ENCODE measurements around the gene UNC13A.
"Not testable (repeated sequence)": the region's sequence is repeated elsewhere in the genome, so short reads cannot be mapped to it uniquely, and the experiment has no call there.

Gene UNC13A

DNA sequence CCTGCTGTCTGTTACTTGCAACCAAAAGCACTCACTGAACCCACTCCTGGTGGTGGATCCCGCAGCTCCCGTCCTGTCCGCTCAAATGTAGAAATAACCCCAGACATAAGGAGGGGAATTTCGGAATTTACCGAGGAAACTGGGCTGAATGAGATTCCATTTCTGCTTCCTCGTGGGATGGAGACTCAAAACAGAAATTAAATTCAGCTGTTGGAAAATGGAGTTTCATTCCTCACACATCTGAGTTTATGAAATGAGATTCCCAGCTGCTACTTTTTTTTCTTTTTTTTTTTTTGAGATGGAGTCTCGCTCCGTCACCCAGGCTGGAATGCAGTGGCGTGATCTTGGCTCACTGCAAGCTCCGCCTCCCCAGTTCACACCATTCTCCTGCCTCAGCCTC is 88.4 kb downstream of the UNC13A start:
- DNase-seq = no peak

DNA sequence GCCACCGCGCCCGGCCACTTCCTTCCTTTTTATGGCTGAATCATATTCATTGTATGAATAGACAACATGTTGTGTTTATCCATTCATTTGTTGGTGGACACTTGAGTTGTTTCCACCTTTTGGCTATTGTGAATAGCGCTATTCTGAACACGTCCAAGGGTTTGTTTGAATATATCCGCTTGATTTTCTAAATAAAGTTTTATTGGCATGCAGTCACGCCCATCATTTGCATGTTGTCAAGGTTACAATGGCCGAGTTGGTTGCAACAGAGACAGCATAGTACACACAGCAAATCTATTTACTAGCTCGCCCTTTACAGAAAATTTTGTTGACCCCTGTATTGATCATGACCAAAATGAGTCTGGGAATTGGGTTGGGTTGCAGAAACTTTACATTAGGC is 89.2 kb downstream of the UNC13A start:
- no peak for DNase-seq

DNA sequence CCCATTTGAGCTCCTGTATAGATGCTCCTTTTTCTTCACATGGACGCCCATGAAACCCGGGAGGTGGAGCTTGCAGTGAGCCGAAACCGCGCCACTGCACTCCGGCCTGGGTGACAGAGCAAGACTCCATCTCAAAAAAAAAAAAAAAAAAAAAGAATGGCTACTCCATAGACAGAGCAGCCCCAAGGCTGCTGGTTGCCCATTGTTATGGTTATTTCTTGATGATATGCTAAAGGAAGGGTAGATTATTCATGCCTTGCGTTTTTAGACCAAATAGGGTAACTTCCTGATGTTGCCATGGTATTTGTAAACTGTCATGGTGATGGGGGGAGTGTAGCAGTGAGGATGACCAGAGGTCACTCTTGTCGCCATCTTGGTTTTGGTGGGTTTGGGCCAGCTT is 90.1 kb downstream of the UNC13A start:
- DNase-seq = not testable (repeated sequence)

DNA sequence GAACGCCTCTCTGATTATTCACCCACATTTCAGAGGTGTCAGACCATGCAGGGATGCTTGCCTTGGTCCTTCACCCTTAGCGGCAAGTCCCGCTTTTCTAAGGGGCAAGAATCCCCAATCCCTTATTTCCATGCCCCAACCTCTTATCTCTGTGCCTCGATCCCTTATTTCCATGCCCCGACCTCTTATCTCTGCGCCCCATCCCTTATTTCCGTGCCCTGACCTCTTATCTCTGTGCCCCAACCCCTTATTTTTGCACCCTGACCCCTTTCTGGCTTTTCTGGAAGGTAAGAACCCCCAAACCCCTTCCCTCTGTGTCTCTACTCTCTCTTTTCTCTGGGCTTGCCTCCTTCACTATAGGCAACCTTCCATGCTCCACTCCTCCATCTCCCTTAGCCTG is 93.9 kb downstream of the UNC13A start:
- not testable (repeated sequence) for DNase-seq

DNA sequence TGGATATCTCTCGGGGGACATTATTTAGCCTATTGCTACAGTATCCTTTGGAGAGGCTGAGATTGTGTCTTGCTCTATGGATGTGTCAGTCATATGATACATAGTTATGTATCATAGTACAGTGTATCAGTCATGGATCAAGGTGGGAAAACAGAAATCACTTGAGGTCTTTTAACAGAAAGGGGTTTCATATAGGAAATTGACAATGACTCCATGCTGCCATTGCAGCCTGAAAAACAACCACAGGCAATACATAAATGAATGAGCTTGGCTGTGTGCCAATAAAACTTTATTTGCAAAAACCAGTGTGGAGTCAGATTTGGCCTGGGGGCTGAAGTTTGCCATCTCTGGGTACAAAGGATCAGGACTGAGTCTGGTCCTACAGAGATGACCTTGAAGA is 97.3 kb downstream of the UNC13A start:
- no peak for DNase-seq

DNA sequence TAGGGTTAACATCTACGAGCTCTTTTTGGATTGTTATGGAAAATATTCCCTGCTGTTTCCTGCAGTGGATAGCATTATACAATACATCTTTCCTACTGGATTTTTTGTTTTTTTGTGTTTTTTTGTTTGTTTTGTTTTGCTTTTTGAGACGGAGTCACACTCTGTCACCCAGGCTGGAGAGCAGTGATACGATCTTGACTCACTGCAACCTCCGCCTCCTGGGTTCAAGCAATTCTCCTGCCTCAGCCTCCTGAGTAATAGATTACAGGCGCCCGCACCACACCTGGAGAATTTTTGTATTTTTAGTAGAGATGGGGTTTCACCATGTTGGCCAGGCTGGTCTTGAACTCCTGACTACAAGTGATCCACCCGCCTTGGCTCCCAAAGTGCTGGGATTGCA is 102.8 kb downstream of the UNC13A start:
- not testable (repeated sequence) for DNase-seq

DNA sequence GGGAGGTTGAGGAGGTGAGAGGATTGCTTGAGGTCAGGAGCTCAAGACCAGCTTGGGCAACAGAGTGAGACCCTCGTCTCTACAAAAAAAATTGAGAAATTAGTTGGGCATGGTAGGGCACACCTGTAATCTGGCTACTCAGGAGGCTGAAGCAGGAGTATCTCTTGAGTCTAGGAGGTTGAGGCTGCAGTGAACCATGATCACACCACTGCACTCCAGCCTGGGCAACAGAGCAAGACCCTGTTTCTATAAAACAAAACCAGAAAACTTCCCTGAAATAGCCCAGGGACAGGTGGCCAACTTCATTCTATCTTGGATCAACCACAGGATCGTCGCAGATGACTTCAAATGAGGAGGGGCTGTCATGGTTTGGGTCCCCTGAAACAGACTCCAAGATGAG is 104.0 kb downstream of the UNC13A start:
- DNase-seq = no peak

DNA sequence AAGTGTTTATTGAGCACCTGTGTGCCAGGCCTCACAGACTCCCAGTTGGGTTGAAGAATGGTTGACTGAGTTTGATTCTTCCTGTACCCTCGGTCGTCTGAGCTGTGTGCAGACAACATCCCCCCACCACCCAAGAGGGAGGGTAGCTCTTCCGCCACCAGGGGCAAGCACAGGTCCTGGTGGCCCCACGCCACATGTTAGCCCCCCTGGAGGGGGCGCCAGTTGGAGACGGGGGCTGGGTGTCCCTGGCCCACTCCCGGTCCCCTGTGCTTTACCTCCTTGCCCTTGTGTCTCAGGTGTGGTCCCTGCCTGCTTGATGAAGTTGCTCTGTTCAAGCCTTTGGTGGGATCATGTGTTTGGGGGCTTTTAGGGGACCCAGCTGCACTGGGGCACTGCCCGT is 105.5 kb downstream of the UNC13A start:
- no peak for DNase-seq

DNA sequence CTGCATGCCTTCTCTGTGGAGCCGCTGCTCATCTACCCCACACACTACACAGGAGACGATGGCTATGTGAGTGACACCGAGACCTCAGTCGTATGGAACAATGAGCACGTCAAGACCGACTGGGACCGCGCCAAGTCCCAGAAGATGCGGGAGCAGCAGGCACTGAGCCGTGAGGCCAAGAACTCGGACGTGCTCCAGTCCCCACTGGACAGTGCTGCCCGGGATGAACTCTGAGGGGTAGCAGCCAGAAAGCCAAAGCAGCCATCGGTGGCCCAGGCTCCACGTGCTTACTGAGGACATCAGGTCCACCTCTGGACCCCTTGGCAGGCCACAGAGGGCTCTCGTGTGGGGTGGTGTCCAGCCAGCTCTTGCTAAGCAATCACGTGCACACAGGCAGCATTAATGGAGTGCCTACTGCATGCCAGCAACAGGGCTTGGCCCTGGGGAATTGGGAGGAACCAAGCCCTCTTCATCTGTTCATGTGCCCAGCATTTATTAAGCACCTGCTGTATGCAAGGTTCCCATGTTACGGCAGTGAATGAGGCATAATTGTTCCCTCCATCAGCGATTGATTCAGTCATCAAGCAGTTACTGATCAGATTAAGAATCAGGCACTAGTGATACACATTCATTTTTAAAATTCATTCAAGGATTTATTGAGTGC is 106.8 kb downstream of the UNC13A start:
- no peak for DNase-seq

DNA sequence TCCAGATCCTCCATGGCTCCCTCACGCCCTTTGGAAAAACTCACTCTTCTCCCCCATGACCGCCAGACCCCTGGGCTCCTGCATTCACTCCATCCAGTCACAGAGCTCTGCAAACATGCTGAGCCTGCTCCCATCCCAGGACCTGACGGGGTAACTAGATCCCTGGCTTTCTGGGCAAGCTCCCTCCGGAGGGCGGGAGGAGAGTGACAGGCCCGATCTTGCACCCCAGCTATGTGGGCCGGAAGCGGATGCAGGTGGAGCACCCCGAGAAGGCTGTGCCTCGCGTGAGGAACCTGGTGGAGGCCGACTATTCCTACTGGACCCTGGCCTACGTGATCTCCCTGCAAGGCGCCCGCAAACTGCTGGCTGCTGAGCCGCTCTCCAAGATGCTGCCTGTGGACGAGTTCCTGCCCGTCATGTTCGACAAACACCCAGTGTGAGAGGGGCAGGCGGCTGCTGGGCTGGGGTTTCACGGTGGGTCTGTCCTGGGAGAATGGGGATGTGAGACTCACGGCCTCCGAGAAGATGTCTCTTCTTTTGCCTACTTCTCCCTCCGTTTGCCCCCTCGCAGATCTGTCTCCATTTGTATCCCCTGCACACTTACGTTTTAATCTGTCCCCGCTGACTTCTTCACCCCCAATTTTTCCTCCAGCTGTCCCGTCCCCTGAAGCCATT is 107.5 kb downstream of the UNC13A start:
- no peak for DNase-seq

DNA sequence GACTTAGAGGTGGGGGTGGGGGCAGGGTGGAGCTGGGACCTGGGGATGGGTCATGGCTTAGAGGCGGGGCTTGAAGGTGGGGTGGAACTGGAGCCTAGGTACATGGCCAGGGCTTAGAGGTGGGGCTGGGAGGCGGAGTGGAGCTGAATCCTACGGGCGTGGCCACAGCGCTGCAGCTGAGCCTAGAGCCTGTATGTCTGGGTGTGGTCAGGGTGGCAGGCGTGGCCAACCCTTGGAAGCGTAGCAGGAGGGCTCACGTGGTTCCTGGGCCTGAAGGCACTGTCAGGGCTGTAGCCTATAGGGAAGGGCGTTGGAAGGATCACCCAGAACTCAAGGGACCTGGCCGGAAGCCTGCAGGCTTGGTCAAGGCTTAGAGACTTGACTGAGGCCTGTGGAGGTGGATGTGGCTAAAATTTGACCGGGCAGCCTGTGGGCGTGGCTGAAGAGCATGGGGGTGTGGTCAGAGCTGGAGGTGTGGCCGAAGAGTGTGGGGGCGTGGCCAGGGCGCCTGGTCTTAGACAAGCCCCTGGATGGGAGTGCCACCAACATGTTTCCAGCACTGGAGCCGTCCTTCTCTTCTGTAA is 108.4 kb downstream of the UNC13A start:
- peak in 1 of 2 donors; percentile 49 for DNase-seq

DNA sequence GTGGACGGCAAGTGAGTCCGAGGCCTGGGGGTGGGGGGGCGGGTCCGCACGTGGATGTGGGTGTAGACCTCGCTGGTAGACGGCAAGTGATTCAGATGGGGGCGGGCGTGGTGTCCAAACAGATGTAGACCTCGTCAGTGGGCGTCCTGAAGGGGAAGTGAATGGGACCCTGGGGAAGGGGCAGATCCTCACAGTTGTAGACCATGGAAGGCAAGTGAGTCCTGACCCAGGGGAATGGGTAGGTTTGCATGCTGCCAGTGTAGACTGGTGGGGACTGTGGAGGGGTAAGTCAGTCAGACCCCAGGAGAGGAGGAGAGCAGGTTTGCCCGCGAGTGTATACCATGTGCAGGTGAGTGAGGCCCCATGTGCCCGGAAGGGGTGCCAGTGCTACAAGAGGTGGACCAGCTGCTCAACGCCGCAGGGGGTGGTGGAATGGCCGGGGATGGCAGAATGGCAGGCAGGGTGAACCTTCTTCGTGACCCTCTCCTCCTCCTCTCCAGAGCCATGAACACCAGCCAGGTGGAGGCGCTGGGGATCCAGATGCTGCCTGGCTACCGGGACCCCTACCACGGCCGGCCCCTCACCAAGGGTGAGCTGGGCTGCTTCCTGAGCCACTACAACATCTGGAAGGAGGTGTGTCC is 110.6 kb downstream of the UNC13A start:
- no peak for DNase-seq

DNA sequence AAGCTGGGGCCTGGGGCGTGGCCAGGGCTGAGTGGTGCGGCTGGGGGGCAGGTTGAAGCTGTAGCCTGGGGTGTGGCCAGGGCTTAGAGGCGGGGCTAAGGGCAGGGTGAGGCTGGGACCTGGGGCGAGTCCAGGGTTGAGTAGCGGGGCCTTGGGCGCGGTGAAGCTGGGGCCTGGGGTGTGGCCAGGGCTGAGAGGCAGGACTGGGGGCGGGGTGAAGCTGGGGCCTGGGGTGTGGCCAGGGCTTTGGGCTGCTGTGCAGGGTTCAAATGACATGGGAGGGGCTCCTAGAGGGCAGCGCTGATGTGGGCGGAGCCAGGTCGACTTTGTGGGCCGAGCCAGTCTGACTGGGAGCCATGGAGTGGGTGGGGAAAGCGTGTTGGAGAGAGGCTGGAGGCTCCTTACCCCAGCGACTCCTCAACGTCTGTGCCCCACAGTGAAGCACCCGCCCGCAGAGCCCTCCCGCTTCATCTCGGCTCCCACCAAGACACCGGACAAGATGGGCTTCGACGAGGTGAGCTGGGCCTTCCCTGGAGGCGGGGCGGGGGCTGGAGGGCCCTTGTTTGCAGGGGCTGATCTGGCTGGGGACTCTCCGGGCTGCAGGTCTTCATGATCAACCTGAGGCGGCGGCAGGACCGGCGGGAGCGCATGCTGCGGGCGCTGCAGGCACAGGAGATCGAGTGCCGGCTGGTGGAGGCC is 111.2 kb downstream of the UNC13A start:
- peak in 1 of 2 donors; percentile 25 for DNase-seq

DNA sequence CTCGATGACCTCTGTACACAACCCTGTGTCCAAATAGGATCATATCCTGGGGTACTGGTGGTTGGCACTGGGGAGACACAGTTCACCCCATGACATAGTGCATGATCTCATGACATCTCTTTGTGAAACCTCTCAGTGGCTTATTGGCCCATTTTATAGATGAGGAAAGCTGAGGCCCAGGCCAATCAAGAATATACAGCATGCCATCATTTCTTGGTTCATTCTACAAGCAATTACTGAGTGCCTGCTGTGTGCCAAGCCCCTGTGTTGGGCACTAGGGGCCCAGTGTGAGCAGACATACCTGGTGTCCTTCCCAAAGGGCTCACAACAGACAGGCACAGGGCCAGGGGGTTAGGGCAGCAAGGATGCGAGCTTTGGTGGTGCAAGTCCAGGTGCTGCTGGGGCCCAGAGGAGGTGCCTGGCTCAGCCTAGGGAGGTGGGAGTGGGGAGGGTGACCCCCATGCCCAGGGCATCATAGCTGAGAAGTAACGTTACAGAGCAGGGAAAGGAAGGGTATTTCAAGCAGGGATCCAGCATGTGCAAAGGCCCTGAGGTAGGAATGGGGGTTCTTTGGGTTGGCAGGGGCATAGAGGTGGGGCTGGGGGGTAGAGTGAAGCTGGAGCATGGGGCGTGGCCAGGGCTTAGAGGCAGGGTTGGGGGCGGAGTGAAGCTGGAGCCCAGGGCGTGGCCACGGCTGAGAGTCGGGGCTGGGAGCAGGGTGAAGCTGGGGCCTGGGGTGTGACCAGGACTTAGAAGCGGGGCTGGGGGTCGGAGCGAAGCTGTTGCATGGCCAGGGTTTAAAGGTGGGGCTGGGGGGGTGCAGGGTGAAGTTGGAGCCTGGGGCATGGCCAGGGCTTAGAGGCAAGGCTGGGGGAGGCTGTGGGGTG is 112.0 kb downstream of the UNC13A start:
- DNase-seq = no peak

DNA sequence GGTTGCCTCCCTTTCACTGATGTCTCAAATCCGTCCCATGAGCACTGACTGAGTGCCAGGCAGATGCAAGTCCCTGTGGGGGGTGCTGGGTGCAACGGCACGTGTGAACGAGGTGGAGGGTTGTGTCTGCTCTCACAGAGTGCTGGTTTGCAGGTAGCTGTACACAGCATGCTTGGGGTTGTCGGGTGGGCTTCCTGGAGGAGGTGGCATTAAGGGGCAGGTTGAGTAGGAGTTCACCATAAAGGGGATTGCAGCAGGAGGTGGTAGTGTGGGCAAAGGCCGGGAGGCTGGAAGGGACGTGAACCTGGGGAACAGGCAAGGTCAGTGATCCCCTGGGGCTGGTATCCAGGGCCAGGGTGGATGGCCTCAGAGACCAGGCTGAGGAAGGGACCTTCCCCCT is 115.5 kb downstream of the UNC13A start:
- DNase-seq = no peak

DNA sequence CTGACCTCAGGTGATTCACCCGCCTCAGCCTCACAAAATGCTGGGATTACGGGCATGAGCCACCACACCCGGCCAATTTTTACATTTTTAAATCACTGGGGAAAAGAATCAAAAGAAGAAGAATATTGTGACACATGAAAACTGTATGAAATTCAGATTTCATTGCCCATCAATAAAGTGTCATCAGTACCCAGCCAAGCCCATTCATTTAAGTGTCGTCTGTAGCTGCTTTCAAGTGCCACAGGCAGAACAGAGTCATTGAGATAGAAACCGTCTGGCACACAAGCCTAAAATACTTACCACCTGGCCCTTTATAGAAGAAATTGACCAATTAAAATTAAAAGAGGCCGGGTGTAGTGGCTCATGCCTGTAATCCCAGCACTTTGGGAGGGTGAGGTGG is 117.4 kb downstream of the UNC13A start:
- DNase-seq = no peak

DNA sequence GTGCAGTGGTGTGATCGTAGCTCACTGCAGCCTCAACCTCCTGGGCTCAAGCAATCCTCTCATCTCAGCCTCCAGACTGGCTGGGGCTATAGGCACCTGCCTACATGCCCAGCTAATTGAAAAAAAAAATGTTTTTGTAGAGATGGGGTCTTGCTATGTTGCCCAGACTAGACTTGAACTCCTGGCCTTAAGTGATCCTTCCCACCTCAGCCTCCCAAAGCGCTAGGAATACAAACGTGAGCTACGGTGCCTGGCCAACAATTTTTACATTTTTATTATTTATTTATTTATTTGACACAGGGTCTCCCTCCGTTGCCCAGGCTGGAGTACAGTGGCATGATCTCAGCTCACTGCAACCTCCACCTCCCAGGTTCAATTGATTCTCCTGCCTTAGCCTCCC is 117.9 kb downstream of the UNC13A start:
- not testable (repeated sequence) for DNase-seq

DNA sequence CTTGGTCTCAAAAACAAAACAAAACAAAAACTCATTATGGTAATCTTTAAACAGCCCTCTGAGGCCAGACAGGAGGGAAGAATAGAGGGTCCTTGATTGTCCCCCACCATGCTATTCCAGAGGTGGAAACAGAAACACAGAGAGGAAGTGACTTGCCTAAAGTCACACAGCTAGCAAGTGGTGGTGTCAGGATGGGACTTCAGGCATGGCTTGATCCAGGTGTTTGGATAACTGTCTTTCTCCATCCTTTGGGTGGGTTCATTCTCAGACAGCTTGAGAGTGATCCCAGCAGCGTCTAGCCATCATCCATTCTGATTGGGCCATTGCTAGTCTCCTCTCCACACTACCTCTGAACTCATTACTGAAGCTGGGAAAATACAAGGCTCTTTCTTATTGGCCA is 120.2 kb downstream of the UNC13A start:
- DNase-seq = no peak

DNA sequence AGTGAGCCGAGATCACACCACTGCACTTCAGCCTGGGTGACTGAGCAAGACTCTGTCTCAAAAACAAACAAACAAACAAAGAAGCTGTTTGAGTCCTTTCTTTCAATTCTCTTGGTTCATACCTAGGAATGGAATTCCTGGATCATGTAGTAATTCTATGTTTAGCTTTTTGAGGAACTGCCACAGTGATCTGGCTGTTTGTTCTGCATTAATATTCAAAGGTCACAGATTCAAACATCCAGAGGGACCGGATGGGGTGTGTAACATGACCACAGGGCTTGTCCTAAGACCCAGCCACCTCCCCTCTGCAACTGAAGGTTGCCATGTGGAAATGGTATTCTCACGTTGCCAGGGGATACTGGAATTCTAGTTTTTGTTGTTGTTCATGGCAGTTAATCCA is 122.5 kb downstream of the UNC13A start:
- DNase-seq = no peak

DNA sequence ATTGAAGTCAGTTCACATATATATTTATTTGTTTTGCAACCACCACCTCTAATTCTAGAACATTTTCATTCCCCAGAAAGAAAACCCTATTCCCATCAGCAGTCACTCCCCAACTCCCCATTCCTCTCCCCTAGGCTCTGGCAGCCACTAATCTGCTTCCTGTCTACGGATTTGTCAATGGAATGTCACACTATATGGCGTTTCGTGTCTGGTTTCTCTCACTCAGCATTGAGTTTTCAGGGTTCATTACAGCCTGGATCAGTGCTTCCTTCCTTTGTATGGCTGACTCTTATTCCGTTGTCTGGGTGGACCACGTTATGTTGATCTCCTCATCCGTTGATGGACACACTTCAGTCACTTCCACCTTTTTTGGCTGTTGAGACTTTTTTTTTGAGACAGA is 123.4 kb downstream of the UNC13A start:
- DNase-seq = no peak

DNA sequence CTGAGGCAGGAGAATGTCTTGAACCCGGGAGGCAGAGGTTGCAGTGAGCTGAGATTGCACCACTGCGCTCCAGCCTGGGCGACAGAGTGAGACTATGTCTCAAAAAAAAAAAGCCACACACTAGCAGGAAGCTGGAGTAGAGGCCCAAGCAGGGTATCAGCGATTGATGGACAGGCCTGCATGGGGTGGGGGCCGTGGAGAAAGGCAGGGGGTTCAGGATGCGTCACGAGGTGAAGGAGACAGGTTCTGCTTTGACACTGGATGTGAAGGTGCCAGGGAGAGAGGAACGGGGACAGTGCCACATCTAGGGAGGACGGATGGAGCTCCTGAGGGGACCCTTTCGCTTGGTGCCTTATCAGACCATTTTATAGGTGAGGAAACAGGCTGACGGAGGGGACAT is 125.6 kb downstream of the UNC13A start:
- no peak for DNase-seq

DNA sequence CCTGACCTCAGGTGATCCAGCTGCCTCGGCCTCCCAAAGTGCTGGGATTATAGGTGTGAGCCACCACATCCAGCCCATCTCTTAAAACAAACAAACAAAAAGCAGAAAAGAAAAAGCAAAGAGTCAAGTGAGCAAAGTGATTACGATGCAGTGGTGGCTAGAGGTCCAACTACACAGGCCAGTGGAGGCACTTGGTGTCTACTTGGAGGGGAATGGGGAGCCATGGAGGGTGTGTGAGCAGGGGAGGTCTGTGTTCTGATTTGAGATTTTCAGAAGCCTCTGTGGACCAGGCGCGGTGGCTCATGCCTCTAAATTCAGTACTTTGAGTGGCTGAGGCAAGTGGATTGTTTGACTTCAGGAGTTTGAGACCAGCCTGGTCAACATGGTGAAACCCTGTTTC is 126.1 kb downstream of the UNC13A start:
- no peak for DNase-seq
